SK-N-MC (cell line): ENCODE measurements around the gene ADAMTS17.

Experiments
- DNase-seq: peaks from one replicate; pipeline ENCODE4 v3.0.0-alpha.2; 2011; ENCODE audit warnings: low read depth, low spot score
- H3K27ac ChIP-seq: fragments of 200-600 bp; sonication (generic); 2 replicates; pipeline ENCODE4 v1.5.1; 2016; ENCODE audit warnings: mixed run types
- H3K36me3 ChIP-seq: fragments of 200-600 bp; sonication (generic); 2 replicates; pipeline ENCODE4 v1.6.1; 2017; ENCODE audit warnings: antibody characterized with exemption, low read length, mixed read lengths; ENCODE audit not compliant: insufficient read depth
- H3K4me3 ChIP-seq: fragments of 200-600 bp; sonication (generic); 2 replicates; pipeline ENCODE4 v1.5.1; 2016
- H3K9ac ChIP-seq: fragments of 200-600 bp; sonication (generic); 2 replicates; pipeline ENCODE4 v1.8.0; 2017; ENCODE audit warnings: mixed run types, mixed read lengths; ENCODE audit not compliant: insufficient read length
- H3K9me3 ChIP-seq: fragments of 200-600 bp; sonication (generic); 2 replicates; pipeline ENCODE4 v1.6.1; 2017; ENCODE audit warnings: low read depth, mild to moderate bottlenecking, antibody characterized with exemption, low read length, moderate library complexity, mixed read lengths
- EZH2 ChIP-seq: fragments of 200-600 bp; sonication (generic); IDR thresholded peaks from one replicate; pipeline ENCODE4 v1.6.1; 2017; ENCODE audit warnings: antibody characterized with exemption
- FOXP2 ChIP-seq: optimal IDR thresholded peaks from 2 replicates; pipeline ENCODE3; 2011; ENCODE audit warnings: mild to moderate bottlenecking, moderate library complexity; ENCODE audit not compliant: insufficient read depth; ENCODE audit errors: extremely low read length, control extremely low read depth
- POLR2AphosphoS5 ChIP-seq: IDR thresholded peaks from 2 replicates; pipeline ENCODE4 v1.6.1; 2012; ENCODE audit warnings: mild to moderate bottlenecking, low read depth, low read length, borderline replicate concordance

The ADAMTS17 gene

DNA sequence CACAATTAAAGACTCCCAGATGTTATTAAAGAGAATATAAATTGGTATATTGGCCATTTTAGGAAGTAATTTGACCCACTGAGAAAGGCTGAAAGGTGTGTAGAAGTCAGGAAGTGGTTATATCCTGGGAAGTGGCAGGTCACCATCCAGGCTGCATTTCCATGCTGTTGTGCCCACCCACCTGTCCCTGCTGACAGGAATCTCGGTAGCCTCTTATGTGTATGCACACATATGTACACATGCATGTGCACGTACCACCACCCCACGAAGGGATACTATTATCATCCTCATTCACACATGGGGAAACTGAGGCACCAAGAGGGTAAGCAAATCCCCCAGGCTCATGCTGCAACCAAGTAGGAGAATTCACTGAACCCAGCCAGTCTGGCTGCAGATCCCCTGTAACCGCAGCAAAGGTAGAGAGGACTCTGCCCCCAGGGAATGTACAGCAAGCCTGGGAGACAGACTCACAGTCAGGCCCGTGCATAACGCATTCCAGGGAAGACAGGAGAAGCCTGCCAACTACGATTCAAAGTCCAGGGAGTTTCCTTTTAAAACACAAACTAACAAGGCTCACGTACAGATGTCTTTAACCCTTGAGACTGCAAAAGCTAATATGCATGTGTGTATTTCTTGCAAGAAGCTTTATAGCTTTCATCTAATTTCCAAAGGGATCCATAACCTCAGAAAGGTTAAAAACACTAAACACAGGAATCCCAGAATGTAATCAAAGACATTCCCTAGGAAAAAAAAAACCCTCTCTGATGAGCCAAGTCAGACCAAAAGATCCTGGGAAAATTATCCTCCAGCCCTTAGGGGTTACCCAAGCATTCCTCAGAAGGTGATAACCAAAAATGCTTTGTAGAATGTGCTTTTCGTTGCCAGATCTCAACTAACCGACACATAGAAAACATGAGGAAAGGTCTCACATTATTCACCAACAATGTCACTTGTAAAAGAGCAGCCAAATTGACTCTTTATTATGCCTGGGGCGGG lies 129.6 kb downstream of the ADAMTS17 start:
- Histone ChIP-seq H3K9me3 (no peaks in the 10 kb centered on the region), H3K36me3 (no peaks in the 10 kb centered on the region), H3K9ac (no peak overlapping the region), H3K27ac (no peak overlapping the region), H3K4me3 (no peak overlapping the region)
- DNase-seq, result no peak
- no peak for TF ChIP-seq POLR2AphosphoS5
- no peak for TF ChIP-seq FOXP2
- TF ChIP-seq EZH2, result no peak

DNA sequence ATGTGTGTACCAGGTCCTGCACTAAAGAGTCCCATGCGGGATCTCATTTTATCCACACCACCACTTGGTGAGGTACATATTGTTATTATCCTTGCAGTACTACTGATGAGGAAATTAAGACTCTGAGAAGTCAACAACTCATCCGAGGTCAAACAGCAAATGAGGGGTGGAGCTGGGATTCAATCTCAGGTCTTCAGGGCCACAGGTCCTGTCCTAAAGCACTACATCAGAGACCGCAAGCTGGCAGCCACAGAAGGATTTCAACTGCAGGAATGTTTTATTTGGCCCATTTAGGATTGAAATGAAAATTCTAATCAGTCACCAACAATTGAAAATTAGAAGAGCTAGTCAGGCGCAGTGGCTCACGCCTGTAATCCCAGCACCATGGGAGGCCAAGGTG lies 131.4 kb downstream of the ADAMTS17 start:
- no peak overlapping the region for H3K9ac ChIP-seq
- H3K4me3 ChIP-seq, result no peak overlapping the region
- no peaks in the 10 kb centered on the region for H3K9me3 ChIP-seq
- no peak overlapping the region for H3K27ac ChIP-seq
- no peak for TF ChIP-seq FOXP2
- no peak for TF ChIP-seq POLR2AphosphoS5
- no peak for TF ChIP-seq EZH2
- no peaks in the 10 kb centered on the region for H3K36me3 ChIP-seq
- DNase-seq, result no peak

DNA sequence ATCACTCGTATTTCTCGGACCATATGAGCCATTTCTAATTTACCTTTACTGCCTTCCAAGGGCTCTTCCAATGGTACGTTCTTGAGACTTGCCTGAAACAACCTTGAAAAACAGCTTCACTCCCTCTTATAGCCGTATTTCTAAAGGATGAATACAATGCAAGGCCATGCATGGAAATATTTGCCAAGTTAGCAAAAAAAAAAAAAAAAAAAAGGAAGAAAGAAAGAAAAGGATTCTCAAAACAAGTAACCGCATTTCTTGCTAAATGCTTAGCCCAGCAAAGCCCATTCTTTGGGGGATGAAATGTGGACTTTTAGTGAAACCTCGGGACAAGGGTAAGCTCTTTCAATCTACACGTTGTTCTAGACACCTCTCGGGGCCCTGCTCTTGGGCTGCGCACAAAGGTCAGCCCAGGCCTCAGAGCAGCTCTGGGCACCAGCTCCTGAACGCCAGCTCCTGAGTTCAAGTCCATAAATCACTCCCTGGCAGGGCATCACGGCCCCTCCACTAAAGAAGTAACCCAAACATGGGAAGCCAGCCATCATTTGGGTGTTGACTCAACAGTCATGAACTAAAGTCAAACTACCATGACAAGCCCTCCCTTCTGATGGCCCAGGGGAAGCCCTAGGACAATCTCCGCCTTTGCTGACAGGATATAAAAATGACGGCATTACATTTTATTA lies 132.7 kb downstream of the ADAMTS17 start:
- Histone ChIP-seq H3K27ac (no peak overlapping the region), H3K36me3 (no peaks in the 10 kb centered on the region), H3K4me3 (no peak overlapping the region), H3K9ac (no peak overlapping the region), H3K9me3 (no peaks in the 10 kb centered on the region)
- no peak for DNase-seq
- TF ChIP-seq POLR2AphosphoS5 (no peak), EZH2 (no peak), FOXP2 (no peak)

DNA sequence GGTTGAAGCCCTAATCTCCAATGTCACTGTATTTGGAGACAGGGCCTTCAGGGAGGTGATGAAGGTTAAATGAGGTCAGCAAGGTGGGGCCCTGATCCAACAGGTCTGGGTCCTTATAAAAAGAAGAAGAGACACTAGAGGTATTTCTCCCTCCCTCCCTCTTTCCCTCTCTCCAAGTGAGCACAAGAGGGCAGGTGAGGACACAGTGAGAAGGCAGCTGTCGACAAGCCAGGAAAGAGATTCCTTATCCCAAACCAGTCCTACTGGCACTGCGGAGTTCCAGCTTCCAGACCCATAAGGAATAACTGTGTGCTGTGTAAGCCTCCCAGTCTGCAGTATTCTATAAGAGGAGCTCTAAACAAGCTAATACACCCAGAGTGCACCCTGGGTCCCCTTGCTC lies 134.7 kb downstream of the ADAMTS17 start:
- no peak overlapping the region for H3K9ac ChIP-seq
- DNase-seq, result no peak
- TF ChIP-seq EZH2 (no peak), FOXP2 (no peak), POLR2AphosphoS5 (no peak)
- no peaks in the 10 kb centered on the region for H3K36me3 ChIP-seq
- no peak overlapping the region for H3K4me3 ChIP-seq
- no peak overlapping the region for H3K27ac ChIP-seq
- H3K9me3 ChIP-seq, result no peaks in the 10 kb centered on the region

DNA sequence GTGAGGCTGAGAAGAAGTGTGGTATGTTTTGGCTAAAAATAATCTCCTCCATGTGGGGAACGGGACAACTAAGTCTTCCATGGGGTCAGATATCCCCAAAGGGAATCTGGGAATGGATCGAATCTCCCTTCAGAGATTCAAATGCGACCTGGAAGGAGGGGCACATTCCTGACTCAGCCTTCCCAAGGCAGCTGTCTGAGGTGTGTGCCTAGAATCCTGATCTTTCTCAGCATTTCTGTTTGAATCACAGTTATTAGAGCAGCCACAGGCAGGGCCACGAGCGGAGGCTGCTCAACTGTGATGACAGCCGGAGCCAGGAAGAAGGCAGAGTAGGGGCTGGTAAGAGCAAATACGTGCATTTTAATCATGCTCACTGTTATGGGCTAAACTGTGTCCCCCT lies 135.1 kb downstream of the ADAMTS17 start:
- no peak overlapping the region for H3K9ac ChIP-seq
- no peaks in the 10 kb centered on the region for H3K9me3 ChIP-seq
- no peak for DNase-seq
- H3K4me3 ChIP-seq, result no peak overlapping the region
- no peaks in the 10 kb centered on the region for H3K36me3 ChIP-seq
- H3K27ac ChIP-seq, result no peak overlapping the region
- no peak for TF ChIP-seq EZH2
- TF ChIP-seq POLR2AphosphoS5, result no peak
- TF ChIP-seq FOXP2, result no peak

DNA sequence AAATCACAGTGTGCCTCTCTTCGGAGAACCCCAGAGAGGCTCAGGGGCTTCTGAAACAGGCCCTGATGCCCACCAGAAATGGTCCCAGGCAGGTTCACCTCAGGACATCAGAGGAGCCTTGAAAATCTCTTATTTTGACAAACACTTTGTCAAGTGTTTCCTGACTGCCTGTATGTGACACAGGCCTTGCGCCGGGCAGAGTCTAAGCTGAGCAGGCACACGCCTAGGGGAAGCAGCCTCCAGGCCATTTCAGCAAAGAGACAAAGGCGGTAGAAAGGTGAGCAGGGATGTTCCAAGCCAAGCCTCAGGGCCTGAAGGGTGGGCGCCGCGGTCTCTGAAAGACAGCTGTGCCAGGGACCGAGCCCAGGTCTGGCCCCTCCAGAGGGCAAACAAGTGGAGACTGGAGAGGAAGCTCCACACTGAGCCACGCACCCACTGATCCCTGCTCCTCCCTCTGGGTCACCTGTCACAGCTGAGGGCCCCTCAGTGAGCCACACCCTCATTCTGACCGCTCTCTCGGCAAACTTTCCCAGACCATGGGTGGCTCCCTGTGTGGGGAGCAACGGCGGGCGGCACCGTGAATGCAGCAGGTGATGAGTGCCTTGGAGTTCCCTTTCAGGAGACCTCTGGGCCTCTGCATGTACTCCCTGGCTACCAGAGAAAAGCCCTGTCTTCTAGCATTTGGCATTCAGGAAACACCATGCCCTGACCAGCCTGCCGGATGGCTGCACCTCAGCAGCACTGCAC lies 136.1 kb downstream of the ADAMTS17 start:
- Histone ChIP-seq H3K36me3 (no peaks in the 10 kb centered on the region), H3K9ac (no peak overlapping the region), H3K4me3 (no peak overlapping the region), H3K9me3 (no peaks in the 10 kb centered on the region), H3K27ac (no peak overlapping the region)
- no peak for DNase-seq
- TF ChIP-seq EZH2, result no peak
- no peak for TF ChIP-seq POLR2AphosphoS5
- no peak for TF ChIP-seq FOXP2

DNA sequence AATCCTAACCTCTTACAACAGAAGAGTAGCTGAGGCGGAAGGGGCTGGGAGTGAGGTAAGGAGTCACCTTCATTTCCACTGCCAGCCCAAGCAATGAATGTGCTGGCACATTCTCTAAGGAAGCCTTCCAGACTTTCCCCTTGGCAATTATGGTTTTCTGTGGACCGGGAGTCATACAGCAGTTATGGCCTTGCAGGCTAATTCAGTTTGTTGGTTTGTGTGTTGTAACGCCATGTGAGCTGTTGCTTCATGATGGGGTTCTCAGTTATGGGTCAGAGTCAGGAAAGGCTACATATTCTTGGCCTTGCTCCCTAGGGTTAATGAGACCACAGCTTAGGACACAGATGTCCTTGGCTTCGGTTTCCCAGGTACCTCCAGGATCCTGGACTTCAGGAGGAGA lies 137.0 kb downstream of the ADAMTS17 start:
- Histone ChIP-seq H3K27ac (no peak overlapping the region), H3K9ac (no peak overlapping the region), H3K36me3 (no peaks in the 10 kb centered on the region), H3K4me3 (no peak overlapping the region), H3K9me3 (no peaks in the 10 kb centered on the region)
- no peak for DNase-seq
- TF ChIP-seq FOXP2, result no peak
- no peak for TF ChIP-seq POLR2AphosphoS5
- no peak for TF ChIP-seq EZH2

DNA sequence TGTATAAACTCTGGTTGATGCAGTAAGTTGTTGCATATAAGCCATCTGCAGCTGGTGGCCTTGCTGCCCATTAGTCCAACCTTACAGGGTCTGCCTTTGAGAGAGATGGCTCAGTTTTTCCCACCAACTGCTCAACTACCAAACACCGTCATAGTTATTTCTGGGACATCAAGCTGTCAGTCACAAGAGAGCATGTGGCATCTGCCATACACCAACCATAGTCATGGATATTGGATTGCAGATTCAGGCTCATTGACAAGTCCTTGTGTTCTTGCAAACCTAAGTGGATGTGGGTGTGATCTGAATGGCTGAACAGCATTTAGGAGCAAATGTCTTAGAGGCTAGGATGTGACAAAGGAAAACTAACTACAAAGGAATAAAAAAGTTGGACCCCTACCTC lies 137.6 kb downstream of the ADAMTS17 start:
- no peak overlapping the region for H3K4me3 ChIP-seq
- H3K27ac ChIP-seq, result no peak overlapping the region
- DNase-seq, result no peak
- H3K9me3 ChIP-seq, result no peaks in the 10 kb centered on the region
- no peak for TF ChIP-seq POLR2AphosphoS5
- TF ChIP-seq FOXP2, result no peak
- TF ChIP-seq EZH2, result no peak
- H3K9ac ChIP-seq, result no peak overlapping the region
- no peaks in the 10 kb centered on the region for H3K36me3 ChIP-seq
